Suppressor macrophage treated with lipopolysaccharide for 4 hours (primary cell): ENCODE measurements around the gene DMD.
"Not testable (repeated sequence)": the region's sequence is repeated elsewhere in the genome, so short reads cannot be mapped to it uniquely, and the experiment has no call there.

Source experiments
- DNase-seq: peaks from one replicate; pipeline ENCODE4 v3.0.0-alpha.2; 2020

Gene DMD

DNA sequence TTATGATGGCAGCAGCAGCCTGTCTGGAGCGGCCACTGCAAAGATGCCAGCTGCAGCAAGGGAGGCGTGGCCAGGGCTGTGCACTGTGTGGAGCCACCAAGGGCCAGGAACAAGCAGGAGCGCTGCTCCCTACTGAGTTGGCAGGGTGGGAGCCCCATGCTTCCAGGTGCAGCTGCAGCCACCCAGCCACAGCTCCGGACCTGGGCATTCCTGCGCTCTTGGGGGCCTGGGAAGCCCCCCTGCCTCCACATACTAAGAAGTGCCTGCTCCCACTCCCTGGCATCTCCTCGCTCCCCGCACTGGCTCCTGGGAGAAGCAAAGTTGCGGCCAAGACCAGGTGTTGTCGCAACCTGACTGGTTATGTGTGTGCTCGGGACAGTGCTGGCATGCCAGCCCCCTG lies 619.8 kb downstream of the DMD start:
- DNase-seq, result no peak

DNA sequence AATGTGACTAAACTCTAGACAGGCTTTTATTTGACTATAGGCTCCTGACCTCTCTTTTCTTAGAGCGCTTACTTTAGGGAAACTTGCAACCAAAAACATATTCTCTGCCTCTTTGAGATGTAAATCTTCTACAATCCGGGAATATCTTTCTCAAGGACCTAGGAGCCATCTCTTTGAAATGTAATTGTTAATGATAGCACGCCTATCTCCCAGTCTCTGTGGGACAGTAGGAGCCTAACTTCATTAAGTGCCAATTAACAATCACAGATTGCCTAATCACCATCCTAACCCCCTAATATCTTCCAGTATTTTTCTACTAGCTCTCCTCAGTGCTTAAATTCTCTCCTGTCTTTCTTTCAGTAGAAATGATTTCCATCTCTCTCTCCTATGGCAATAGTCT lies 628.6 kb downstream of the DMD start:
- no peak for DNase-seq

DNA sequence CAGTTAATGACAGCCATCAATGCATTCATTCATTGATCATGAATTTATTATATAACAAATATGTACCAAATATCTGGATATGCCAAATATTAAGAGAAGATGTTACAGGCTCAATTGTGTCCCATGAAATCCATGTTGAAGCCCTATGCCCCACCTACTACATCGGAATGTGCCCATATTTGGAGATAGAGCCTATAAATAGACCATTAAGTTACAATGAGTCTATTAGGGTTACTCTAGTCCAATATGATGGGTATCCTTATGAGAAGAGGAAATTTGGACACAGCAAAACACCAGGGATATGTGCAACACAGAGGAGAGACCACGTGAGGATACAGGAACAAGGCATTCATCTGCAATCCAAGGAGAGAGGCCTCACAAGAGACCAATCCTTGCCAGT lies 634.5 kb downstream of the DMD start:
- DNase-seq, result no peak

DNA sequence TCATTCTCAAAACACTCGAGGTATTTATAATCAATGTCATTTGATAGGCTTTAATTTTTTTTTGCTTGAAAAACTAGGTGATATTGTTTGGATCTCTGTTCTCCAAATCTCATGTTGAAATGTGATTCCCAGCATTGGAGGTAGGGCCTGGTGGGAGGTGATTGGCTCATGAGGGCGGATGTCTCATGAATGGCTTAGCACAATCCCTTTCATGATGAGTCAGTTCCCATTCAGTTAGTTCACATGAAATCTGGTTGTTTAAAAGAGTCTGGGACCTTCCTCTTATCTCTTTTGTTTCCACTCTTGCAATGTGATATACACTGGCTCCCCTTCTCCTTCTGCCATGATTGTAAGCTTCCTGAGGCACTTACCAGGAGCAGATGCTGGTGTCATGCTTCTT lies 638.7 kb downstream of the DMD start:
- DNase-seq, result no peak

DNA sequence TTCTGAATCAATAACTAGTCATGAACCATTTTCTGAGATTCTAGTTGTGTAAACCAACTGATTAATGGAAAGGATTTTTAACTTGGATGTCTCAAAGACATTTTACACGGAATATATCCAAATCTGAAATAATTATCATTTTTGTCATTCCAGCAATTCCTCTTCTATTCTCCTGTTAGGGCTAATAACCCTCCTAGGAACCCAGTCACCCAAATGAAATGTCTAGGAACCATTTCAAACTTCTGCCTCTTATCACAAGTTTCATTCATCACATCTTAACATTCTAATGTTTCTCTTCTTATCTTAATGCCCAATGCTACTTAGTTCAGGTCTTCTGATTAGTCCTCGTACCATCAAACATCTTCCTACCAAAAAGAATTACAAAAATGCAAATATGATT lies 639.8 kb downstream of the DMD start:
- DNase-seq, result no peak

DNA sequence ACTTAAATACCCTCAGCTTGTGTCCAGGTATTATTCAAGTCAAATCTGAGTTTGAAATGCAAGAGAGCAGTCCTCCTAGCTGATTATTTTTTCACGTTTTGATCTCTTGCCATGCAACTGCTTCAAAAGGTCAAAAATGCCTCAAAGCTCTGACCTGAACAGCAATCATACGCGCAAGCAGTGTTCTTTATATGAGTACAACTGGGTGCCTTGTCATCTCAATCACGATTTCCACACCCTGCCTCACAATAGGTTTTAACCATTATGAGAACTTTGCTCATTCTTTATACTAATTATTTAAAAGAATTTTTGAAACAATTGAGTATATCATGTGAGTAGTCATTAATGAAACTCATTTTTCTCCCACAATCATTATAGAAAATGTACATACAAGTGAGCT lies 649.1 kb downstream of the DMD start:
- DNase-seq, result no peak

DNA sequence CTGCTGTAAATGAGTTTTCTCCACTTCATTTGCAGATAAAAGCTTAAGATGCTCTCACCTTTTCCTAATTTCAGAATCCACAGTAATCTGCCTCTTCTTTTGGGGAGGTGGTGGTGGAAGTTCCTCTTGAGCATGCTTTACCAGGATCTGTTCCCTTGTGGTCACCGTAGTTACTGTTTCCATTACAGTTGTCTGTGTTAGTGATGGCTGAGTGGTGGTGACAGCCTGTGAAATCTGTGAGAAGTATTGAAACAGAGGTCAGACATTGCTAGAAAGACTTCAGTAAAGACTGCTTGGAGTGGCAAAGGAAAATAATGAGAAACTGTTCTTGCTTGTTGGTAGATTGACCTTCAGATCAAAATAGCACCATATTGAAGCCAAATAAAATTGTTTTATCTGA lies 666.2 kb downstream of the DMD start:
- no peak for DNase-seq

DNA sequence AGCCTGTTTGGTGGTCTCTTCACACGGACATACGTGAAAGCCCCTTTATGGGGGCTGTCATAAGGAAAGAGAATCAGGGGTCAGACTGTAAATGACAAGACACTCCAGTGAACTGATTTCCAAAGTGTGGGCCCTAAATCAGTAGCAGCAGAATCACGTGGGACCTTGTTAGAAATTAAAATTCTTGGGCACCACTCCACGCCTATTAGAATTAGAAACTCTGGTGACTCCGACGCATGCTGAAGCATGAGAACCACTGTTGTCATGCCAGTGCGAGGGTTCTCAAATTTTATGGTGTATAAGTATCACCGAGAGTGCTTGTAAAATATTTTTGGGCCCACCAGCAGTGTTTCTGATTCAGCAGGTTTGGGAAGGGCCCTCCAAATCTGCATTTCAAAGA lies 672.8 kb downstream of the DMD start:
- DNase-seq, result no peak

DNA sequence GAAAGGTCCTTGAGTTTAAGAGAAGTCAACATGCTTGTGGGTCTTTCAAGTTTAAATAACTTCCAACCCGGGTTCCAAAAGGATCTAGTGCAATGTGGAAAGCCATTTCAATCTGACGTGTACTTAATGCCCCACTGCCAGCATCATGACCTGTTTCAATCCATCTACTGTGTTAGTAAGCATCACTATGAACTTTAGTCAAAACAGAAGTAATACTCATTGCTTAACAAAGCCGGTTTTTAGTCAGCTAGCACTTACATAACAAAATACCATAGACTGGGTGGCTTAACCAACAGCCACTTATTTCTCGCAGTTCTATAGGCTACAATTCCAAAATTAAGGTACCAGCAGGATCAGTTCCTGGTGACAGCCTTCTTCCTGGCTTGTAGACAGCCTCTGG lies 677.5 kb downstream of the DMD start:
- no peak for DNase-seq

DNA sequence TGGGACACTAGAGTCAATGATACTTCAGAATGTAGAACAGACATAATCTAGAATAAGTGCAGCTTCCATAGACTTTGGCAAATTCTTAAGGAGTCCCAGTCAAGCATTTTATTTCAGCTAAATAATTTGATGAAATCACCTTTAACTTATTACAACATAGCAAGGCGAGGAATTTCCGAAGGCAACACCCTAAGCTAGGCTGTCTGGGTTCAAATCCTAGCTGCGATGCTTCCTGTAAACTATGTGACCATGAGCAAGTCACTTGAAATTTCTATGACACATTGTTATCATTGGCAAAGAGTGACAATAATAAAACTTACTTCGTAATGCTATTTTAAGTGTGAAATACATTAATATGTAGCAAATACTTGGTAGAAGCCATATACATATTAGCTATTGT lies 679.1 kb downstream of the DMD start:
- no peak for DNase-seq

DNA sequence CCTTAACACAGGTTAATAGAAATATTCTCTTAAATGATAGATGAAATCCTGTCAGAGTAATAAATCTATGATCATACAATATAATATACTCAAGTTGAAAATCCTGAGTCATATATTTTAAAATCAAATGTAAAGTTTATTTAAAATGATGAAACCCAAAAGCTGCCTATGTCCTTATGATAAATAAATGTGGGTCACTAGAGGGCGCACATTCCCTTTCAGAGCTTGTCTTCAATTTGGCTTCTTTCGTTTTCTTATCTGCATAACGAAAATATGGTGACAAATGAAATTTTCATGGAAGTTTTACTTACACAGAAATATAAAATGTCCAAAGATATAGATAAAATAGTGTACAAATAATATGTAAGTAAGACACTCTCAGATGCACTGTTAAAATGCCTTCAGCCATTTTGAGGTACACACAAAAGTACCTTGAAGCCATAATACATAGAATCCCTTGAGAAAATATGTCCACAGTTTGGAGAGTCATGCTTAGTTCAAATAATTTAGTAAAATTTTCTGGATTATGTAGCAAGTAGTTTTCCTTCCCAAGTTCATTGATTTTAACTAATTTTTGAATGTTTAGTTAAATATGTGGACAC lies 680.4 kb downstream of the DMD start:
- peak; percentile 57 for DNase-seq

DNA sequence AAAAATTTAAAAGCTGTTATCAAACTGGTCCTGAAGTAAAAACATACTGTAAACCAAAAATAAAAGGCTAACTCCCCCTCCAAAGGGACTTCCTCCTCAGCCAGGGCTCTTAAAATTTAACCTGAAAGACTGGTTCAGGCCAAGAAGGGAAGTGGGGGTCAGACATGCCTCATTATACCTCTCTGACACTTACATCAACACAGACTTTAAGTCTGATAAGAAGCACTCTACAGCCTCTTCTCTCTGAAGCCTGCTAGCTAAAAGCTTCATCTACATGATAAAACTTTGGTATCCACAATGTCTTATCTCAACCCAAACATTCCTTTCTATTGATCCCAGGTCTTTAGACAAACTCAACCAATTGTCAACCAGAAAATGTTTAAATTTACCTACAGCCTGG lies 682.9 kb downstream of the DMD start:
- not testable (repeated sequence) for DNase-seq

DNA sequence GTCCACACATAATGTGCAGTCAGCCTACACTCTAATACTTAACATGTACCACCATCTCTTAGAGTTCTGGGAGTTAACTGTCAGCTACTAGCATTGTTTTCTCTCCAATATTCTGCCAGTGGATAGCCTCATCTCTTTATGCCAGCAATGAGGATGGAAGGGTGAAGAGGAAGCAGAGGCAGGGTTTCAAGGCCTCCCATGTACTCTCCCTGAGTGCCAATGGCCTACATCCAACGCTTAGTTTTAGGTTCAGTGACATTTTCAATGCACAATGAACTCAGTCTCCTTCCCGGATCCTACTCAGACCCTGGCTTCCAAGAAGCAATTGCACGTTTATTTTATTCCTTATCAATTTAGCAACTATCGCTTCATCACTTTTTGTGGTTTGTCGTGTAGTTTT lies 686.1 kb downstream of the DMD start:
- no peak for DNase-seq

DNA sequence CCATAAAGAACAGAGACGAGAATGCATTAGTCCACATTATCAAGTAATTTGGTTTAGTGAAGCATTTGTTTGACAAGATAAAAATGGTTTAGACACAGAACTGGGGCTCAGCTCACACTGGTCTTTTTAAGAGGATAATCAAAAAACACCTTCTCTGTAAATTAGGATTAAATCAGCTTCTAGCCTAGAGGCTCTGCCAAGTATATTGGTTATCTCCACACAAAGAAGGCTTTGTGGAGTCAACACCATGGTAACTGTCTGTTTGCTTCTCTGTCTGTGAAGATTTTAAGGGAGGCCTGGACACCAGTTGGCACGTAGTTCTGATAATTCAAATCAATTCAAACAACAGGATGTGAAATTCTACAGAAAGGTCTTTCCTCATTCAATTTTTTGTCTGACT lies 687.0 kb downstream of the DMD start:
- no peak for DNase-seq

DNA sequence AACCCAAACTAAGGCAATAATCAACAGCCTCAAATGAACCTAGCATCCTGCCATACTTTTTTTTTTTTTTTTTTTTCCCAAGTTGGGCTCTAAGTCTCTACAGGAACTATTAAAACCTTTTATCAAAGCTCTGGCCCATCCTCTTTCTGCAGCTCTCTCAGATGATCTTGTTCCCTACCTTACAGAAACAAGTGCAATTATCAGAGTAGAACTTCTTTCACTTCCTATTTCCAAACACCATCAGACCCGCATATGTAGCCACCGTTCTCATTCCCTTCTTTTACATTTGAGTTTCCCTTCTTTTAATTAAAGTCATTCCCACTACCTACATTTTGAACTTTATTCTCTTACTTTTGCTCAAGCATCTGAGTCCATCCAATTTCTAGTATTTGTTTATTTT lies 690.6 kb downstream of the DMD start:
- no peak for DNase-seq

DNA sequence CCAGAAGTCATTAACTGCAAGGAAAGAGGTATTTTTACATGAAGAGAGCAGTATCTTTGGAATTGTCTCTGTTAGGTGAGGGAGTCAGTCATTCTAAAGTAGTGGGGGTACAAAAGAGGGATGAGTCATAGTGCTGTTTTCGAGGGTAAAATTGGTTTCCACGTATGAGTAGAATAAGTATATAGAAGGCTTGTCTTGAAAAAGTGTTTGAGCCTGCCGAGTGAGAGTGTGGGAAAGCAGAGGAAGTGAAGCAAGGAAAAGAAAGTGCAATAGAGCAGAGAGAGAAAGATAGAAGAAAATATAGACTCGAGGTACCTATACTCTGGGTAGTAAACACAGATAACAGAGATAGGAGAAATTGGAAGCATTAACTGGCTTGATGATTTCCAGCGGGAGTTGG lies 696.4 kb downstream of the DMD start:
- no peak for DNase-seq

DNA sequence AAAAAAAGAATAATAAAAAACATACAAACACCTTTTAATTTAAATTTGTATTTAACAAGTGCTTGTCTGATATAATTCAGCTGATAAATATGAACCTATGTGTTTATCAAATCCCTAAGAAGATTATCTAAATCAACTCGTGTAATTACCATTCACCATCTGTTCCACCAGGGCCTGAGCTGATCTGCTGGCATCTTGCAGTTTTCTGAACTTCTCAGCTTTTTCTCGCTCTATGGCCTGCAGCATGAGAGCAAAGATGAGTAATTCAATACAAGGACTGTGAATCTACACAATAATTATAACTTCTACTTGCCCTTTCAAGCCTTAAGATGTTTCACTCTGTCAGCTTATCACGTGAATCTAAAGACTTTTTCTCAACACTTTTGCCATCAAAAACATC lies 709.7 kb downstream of the DMD start:
- DNase-seq, result no peak

DNA sequence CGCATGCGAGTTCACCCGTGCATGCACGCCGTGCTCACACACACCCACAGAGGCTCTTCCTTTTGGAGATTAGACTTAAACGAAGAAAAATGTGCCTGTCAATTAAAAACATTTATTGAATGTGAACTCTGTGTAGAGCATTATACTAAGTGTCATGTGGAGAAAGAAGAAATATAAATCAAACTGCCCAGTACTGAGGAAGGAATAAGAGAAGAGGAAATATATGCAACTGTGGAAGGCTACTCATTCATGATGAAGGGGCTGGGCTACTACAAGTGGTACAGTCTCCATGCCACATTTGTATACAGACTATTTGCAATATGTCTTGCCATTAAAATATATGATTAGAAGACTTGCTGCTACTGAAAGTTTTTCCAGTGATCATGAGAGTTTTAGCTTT lies 714.7 kb downstream of the DMD start:
- DNase-seq, result no peak

DNA sequence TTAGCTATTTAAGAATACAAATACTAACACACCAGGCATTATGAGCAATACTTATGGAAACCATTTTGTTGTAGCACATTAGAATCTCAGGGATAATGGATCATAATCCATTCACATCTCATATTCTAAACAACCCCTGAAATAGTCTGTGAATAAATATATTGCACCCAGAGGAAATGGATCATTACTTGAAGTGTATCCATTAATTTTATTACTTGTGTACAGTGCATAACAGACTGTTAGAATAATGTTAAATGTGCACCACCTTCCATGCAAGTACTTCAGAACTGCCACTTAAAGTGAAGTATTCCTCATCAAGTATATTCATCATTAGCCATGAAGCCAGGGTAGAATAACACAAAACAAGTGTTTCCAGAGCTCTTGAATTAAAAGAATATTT lies 715.5 kb downstream of the DMD start:
- no peak for DNase-seq

DNA sequence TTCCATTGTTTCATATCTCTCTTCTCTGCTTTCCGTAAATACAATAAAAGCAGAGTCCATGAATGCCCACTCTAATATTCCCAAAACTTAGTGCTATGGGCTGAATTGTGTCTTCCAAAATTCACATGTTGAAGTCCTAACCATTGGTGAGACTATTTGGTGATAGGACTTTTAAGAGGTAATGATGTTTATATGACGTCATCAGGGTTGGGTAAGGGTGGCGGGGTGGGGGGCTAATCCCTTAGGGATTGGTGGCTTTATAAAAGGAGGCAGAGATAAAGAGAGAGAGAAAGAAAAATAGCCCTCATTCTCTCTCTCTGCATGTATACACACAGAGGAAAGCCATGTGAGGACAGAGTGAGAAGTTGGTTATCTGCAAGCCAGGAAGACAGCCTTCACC lies 722.2 kb downstream of the DMD start:
- DNase-seq, result no peak

DNA sequence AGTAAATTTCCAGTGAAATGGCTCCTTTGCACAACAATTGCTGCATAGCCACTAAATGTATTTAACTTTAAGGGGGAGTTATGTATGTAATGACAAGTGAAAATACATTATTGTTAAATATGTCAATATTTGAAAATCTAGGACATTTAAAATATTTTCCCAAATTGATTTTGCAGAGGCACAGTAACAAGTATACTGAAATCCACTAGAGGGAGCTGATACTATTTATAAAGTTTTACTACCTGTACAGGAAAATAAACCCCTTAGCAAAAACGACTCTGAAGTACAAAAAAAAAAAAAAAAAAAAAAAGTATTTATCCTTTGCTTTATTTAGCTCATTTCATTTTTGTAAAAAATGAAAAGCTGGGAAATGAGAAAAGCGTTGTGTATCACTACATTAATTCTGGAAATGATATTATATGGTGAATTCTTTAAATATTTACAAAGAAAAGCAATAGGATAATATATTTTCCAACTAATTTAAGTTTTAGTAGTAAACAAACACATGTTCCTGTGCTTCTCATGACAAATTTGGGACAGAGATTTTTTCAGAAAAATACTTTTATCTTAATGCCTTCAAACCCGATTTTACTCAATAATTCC lies 727.7 kb downstream of the DMD start:
- DNase-seq, result no peak

DNA sequence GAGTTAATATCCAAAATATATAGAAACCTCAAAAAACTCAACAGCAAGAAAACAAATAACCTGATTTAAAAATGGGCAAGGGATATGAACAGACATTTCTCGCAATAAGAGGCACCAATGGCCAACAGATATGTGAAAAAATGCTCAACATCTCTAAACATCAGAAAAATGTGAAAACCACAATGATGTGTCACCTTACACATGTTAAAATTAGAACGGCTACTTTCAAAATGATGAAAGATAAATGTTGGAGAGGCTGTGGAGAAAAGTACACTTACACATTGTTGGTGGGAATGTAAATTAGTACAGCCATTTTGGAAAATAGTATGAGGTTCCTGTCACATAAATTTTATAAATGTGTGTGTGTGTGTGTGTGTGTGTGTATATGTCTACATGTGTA lies 731.3 kb downstream of the DMD start:
- no peak for DNase-seq

DNA sequence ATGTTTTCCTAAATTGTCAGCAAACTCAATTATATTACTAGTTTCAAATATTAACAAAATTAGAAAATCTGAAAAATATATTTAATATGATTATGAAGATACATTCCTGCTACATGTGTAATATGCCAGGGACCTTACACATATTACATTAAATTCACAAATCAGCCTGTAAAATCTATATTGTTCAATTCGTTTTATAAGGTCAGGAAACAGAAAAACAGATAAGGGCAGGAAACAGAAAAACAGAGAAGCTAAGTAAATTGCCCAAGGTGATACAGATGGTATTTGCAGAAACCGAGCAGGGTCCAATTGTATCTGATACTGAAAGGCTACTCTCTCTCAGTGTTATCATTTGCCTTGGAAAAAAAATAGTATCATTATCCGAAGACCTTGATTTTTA lies 739.0 kb downstream of the DMD start:
- no peak for DNase-seq

DNA sequence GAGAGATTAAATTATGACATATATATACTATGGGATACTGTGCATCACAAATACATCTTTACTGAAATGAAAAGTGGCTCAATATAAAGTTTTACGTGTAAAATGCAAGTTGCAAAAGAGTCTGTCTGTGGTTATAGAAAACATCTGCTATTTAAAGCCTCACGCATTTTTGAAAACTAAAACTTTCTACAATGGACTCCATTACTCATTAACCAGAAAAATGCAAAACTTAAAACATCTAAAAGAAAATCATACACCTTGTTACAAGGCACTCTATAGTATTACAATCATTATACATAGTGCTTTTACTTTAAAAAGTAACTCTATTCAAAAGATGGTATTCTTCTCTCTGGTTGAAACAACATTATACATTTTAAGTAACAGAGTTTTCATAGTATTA lies 755.6 kb downstream of the DMD start:
- DNase-seq, result no peak

DNA sequence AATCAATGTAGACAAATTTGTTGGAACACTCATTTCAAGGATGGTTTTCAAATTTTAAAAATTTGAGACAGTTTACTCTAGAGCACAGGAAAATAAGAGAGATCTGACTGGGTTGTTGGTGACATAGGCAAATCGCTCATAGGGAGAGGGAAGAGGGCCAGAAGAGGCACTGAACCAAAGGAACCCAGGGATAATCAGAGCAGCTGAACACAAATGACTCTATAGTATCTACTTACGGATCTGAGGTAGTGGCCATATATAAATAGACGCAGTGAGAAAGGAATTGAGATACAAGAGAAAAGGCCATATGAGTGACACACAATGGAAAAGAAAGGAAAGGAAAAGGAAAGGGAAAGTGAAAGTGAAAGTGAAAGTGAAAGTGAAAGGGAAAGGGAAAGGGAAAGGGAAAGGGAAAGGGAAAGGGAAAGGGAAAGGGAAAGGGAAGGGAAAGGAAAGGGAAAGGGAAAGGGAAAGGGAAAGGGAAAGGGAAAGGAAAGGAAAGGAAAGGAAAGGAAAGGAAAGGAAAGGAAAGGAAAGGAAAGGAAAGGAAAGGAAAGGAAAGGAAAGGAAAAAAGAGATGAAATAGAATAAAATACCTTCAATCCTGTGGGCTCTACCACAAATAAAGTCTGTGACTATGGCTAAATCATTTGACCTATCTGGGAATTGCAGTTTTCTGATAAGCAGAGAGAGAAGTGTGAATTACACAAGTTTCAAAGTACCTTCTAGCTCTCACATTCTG lies 759.2 kb downstream of the DMD start:
- DNase-seq, result peak; percentile 23
